HepG2 (cell line): ENCODE results near the gene SNX15. TPM values are rescaled to one million over a fixed set of nuclear protein-coding genes. Genes with fewer than 3 reads are reported as not detected.

Source experiments
- BHLHE40 ChIP-seq: IDR thresholded peaks from 2 replicates; pipeline ENCODE4 v1.6.1; 2011; ENCODE audit warnings: low read length, improper control_type of control experiment
- CBFB ChIP-seq: sonication (generic); formaldehyde crosslinking; IDR thresholded peaks from 2 replicates; pipeline ENCODE4 v1.4.0; 2020; ENCODE audit warnings: missing genetic modification reagents
- EP300 ChIP-seq, 3 experiments: sonication (generic) in 1 of 3; formaldehyde crosslinking in 1 of 3; IDR thresholded peaks; 2 replicates each; pipeline versions ENCODE4 v1.5.1 to v1.6.1; 2011 to 2020; ENCODE audit warnings: low read depth in 2 of 3, low read length in 2 of 3, borderline replicate concordance in 1 of 3, improper control_type of control experiment in 1 of 3, mild to moderate bottlenecking in 1 of 3, missing genetic modification reagents in 1 of 3, moderate library complexity in 1 of 3
- GATAD1 ChIP-seq: IDR thresholded peaks from 2 replicates; pipeline ENCODE4 v1.6.1; 2016; ENCODE audit warnings: missing genetic modification reagents, missing compliant biosample characterization
- HMGXB3 ChIP-seq: sonication (generic); formaldehyde crosslinking; IDR thresholded peaks from 2 replicates; pipeline ENCODE4 v1.4.0; 2020; ENCODE audit warnings: missing genetic modification reagents, borderline replicate concordance
- HOXA3 ChIP-seq: sonication (generic); formaldehyde crosslinking; IDR thresholded peaks from 2 replicates; pipeline ENCODE4 v1.5.0; 2020; ENCODE audit warnings: missing genetic modification reagents
- JUNB ChIP-seq: sonication (generic); formaldehyde crosslinking; IDR thresholded peaks from 2 replicates; pipeline ENCODE4 v1.8.0; 2022; ENCODE audit warnings: missing genetic modification reagents, mild to moderate bottlenecking, borderline replicate concordance
- KAT2B ChIP-seq: fragments of 150-350 bp; IDR thresholded peaks from 2 replicates; pipeline ENCODE4 v1.6.1; 2014; ENCODE audit warnings: low read depth, low read length, borderline replicate concordance
- SMAD3 ChIP-seq: sonication (generic); formaldehyde crosslinking; IDR thresholded peaks from 2 replicates; pipeline ENCODE4 v1.4.0; 2020; ENCODE audit warnings: missing genetic modification reagents
- TARDBP ChIP-seq: sonication (generic); formaldehyde crosslinking; IDR thresholded peaks from 2 replicates; pipeline ENCODE4 v1.8.0; 2022; ENCODE audit warnings: mild to moderate bottlenecking, missing genetic modification reagents
- TGIF2 ChIP-seq: IDR thresholded peaks from 2 replicates; pipeline ENCODE4 v1.6.1; 2016; ENCODE audit warnings: control low read depth, missing compliant biosample characterization
- TRIM24 ChIP-seq: sonication (generic); formaldehyde crosslinking; IDR thresholded peaks from 2 replicates; pipeline ENCODE4 v1.8.0; 2022; ENCODE audit warnings: mild to moderate bottlenecking, missing genetic modification reagents
- ZMAT3 ChIP-seq: sonication (generic); formaldehyde crosslinking; conservative IDR thresholded peaks from 2 replicates; pipeline ENCODE4 v1.7.0; 2021; ENCODE audit warnings: missing genetic modification reagents
- ZNF180 ChIP-seq: sonication (generic); formaldehyde crosslinking; IDR thresholded peaks from 2 replicates; pipeline ENCODE4 v1.4.0; 2020; ENCODE audit warnings: low read depth, missing genetic modification reagents, borderline replicate concordance
- ZNF207 ChIP-seq: fragments of 450-650 bp; IDR thresholded peaks from 2 replicates; pipeline ENCODE4 v1.6.1; 2016; ENCODE audit warnings: antibody characterized with exemption, borderline replicate concordance
- ZNF383 ChIP-seq: sonication (generic); formaldehyde crosslinking; IDR thresholded peaks from 2 replicates; pipeline ENCODE4 v1.4.0; 2020; ENCODE audit warnings: missing genetic modification reagents, mild to moderate bottlenecking, borderline replicate concordance
- ZNF468 ChIP-seq: sonication (generic); formaldehyde crosslinking; IDR thresholded peaks from 2 replicates; pipeline ENCODE4 v1.8.0; 2022; ENCODE audit warnings: mild to moderate bottlenecking, moderate library complexity, missing genetic modification reagents
- ZNF510 ChIP-seq: sonication (generic); formaldehyde crosslinking; IDR thresholded peaks from 2 replicates; pipeline ENCODE4 v1.4.0; 2020; ENCODE audit warnings: low read depth, mild to moderate bottlenecking, missing genetic modification reagents
- ZNF720 ChIP-seq: sonication (generic); formaldehyde crosslinking; IDR thresholded peaks from 2 replicates; pipeline ENCODE4 v1.4.0; 2020; ENCODE audit warnings: missing genetic modification reagents
- ZNF746 ChIP-seq: sonication (generic); formaldehyde crosslinking; IDR thresholded peaks from 2 replicates; pipeline ENCODE4 v1.8.0; 2022; ENCODE audit warnings: mild to moderate bottlenecking, missing genetic modification reagents
- ZSCAN5A ChIP-seq: sonication (generic); formaldehyde crosslinking; IDR thresholded peaks from 2 replicates; pipeline ENCODE4 v1.8.0; 2022; ENCODE audit warnings: mild to moderate bottlenecking, missing genetic modification reagents, borderline replicate concordance
- polyA plus RNA-seq, 8 experiments: library from polyadenylated mRNA; depleted of rRNA in 3 of 8; stranded (reverse) in 7 of 8; unstranded in 1 of 8; fragments of >200 nt; fragmentation: Illumina TruSeq in 4 of 8; extraction: Trizol in 4 of 8; gene quantifications; 2 replicates each; pipeline versions ENCODE4 v1.2.1 to v1.2.3, GENCODE V29; 2011 to 2016; ENCODE audit warnings: low read depth in 4 of 8, missing spikeins in 1 of 8, mixed read lengths in 1 of 8; ENCODE audit not compliant: insufficient read depth in 1 of 8
- total RNA-seq, 5 experiments: library from RNA; depleted of rRNA; stranded (reverse); fragments of >200 nt; fragmentation: Illumina TruSeq; extraction: Trizol; gene quantifications; 2 replicates each; pipeline ENCODE4 v1.2.3, GENCODE V29; 2016; ENCODE audit warnings: low read depth in 1 of 5
- TF ChIP-seq, protein P1 (sequence below), 2 experiments: fragments of 450-650 bp in 1 of 2; sonication (generic) in 1 of 2; formaldehyde crosslinking; IDR thresholded peaks; 2 replicates each; pipeline versions ENCODE4 v1.5.0 to v1.8.0; 2020 to 2022; ENCODE audit warnings: mild to moderate bottlenecking in 1 of 2, missing genetic modification reagents in 1 of 2

Gene SNX15
- total and polyA plus RNA-seq, 2 of the 13 experiments (the other 11 are each of a cell fraction or from before 2014, with no cell fraction given) = 19.1 to 22.6 TPM

DNA sequence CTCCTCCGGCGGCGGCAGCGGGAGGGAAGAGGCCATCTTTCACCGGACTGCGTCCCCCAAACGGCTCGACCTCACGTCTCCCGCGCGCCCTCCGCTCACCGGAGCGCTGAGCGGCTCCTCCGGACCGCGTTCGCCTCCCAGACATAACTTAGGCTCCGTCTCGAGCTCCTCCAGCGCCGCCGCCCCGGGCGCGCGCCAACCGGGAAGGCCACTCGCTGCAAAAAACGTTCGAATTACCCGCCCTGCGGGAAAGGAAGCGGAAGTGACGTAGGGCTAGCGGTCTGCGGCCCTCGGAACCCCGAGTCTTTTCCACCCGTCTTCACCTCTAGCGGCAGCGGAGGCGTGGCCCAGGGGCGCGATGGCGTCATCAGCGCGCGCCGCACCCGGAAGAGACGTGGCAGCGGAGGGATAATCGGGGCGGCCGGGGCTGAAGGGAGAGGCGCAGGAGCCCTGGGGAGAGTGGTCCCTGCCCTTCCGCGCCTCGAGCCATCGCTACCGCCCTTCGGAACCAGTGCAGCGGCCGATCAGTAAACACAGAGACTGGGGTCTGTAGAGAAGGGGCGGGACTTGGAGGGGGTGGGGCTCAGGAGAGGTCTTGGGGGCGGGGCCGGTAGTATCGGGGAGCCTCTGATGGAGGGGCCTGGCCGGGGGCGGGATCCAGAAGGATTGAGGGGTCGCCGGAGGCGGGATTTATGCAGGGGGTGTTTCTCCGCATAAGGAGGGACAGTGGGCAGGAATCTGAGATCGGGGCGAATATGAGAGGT lies 56.8 kb downstream of the SNX15 start, which contains the start of the genes CDCA5 and ZFPL1 (continued):
- TF ChIP-seq HMGXB3 (CRISPR knock-in tag) = peak; percentile 67; the same call in 1 of the 2 replicates
- TF ChIP-seq ZSCAN5A (CRISPR knock-in tag) = peak; percentile 89; the same call in 1 of the 2 replicates
- TF ChIP-seq BHLHE40 = 0 out of 2 replicates have a peak, but pooled peaks have one; percentile 32
- TF ChIP-seq TRIM24 (CRISPR knock-in tag) = no peak
- TF ChIP-seq, protein P1, sequence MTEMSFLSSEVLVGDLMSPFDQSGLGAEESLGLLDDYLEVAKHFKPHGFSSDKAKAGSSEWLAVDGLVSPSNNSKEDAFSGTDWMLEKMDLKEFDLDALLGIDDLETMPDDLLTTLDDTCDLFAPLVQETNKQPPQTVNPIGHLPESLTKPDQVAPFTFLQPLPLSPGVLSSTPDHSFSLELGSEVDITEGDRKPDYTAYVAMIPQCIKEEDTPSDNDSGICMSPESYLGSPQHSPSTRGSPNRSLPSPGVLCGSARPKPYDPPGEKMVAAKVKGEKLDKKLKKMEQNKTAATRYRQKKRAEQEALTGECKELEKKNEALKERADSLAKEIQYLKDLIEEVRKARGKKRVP (CRISPR knock-in tag; IDR thresholded peaks at IDR 0.05) = peak in 1 of 2 experiments; percentile 80; a peak in 2 of 4 replicates
- 0 out of 2 replicates have a peak, but pooled peaks have one; percentile 65 for TF ChIP-seq ZNF510 (CRISPR knock-in tag)
- no peak for TF ChIP-seq ZNF207
- no peak for TF ChIP-seq ZNF720 (CRISPR knock-in tag)
- TF ChIP-seq ZNF383 (CRISPR knock-in tag) = no peak; the same call in 1 of the 2 replicates
- TF ChIP-seq ZNF180 (CRISPR knock-in tag) = no peak
- 0 out of 4 replicates have a peak, but pooled peaks of 1 of the 2 experiments have one; percentile 40 for TF ChIP-seq EP300 (IDR thresholded peaks at IDR 0.05; ENCODE audit: low read depth in 2 of 2, low read length in 2 of 2)
- peak; percentile 43; the same call in 1 of the 2 replicates for TF ChIP-seq EP300 (CRISPR knock-in tag; IDR thresholded peaks at IDR 0.05; ENCODE audit: borderline replicate concordance)
- 0 out of 2 replicates have a peak, but pooled peaks have one; percentile 35 for TF ChIP-seq ZMAT3 (CRISPR knock-in tag)
- 0 out of 2 replicates have a peak, but pooled peaks have one; percentile 38 for TF ChIP-seq JUNB (CRISPR knock-in tag)
- peak; percentile 95 for TF ChIP-seq TGIF2 (CRISPR knock-in tag)
- TF ChIP-seq TARDBP = peak; percentile 90
- TF ChIP-seq ZNF746 = peak; percentile 37; the same call in 1 of the 2 replicates
- TF ChIP-seq GATAD1 (CRISPR knock-in tag) = peak; percentile 100
- TF ChIP-seq HOXA3 (CRISPR knock-in tag) = peak; percentile 98
- peak; percentile 41; the same call in 1 of the 2 replicates for TF ChIP-seq SMAD3 (CRISPR knock-in tag)
- TF ChIP-seq CBFB (CRISPR knock-in tag) = peak; percentile 88; the same call in 1 of the 2 replicates
- TF ChIP-seq KAT2B = no peak
- no peak for TF ChIP-seq ZNF468 (CRISPR knock-in tag)
